ENCODE measurements around the gene RESP18. TPM values are rescaled to one million over a fixed set of nuclear protein-coding genes. Genes with fewer than 3 reads are reported as not detected.

Gene RESP18
- total RNA-seq, 2 experiments from 2014 or later: not detected

GRCh38 chr2:219294356-219295351, 37.9 kb downstream of the RESP18 start:
- Histone ChIP-seq H3K27ac (ENCODE audit: low read depth, low read length, poor library complexity, severe bottlenecking) (no peak overlapping the region), H3K79me2 (ENCODE audit: insufficient read depth, low read depth, low read length) (no peaks in the 10 kb centered on the region), H3K36me3 (ENCODE audit: insufficient read depth, low read length) (no peaks in the 10 kb centered on the region), H3K9me3 (ENCODE audit: low read length) (no peaks in the 10 kb centered on the region), H3K4me3 (ENCODE audit: low read depth, low read length, poor library complexity, severe bottlenecking) (peak overlapping the region; percentile 64), H3K9me2 (ENCODE audit: insufficient read depth, low read length) (no peaks in the 10 kb centered on the region), H2AFZ (ENCODE audit: low read length) (peak overlapping the region; percentile 79), H3K4me1 (ENCODE audit: insufficient read depth, low read length, poor library complexity, severe bottlenecking) (peaks cover 21% of the 10 kb centered on the region), H3K4me2 (ENCODE audit: low read length) (peak overlapping the region; percentile 76), H4K20me1 (ENCODE audit: insufficient read depth, low read length) (no peaks in the 10 kb centered on the region)
- ChIA-PET POLR2A (interaction anchor here (0.6 to 3.2 kb wide), 15 partner anchors 10 to 401 kb away, joined by 3 to 13 read pairs (median 3); partner anchors contain the start of genes ANKZF1, ATG9A, CNPPD1 and DNAJB2), CTCF (ENCODE audit: unreplicated experiment) (interaction anchor here (0.5 to 1.8 kb wide), 17 partner anchors 14 to 417 kb away, joined by 3 to 13 read pairs (median 3); partner anchors contain the start of genes CNPPD1, DNAJB2 and ZFAND2B)
- BruUV-seq (replicated peaks): no TSS peak
- intact Hi-C loops (cut with micrococcal nuclease; ENCODE audit: unreplicated experiment): loop anchor here (1.0 to 2.0 kb wide), 4 partner anchors 15 to 236 kb away; partner anchors contain the start of genes CNPPD1 and DNAJB2
- TF ChIP-seq EZH2phosphoT487 (IDR thresholded peaks at IDR 0.05; ENCODE audit: borderline replicate concordance, low read depth, low read length): no peak
- TF ChIP-seq, protein P1, sequence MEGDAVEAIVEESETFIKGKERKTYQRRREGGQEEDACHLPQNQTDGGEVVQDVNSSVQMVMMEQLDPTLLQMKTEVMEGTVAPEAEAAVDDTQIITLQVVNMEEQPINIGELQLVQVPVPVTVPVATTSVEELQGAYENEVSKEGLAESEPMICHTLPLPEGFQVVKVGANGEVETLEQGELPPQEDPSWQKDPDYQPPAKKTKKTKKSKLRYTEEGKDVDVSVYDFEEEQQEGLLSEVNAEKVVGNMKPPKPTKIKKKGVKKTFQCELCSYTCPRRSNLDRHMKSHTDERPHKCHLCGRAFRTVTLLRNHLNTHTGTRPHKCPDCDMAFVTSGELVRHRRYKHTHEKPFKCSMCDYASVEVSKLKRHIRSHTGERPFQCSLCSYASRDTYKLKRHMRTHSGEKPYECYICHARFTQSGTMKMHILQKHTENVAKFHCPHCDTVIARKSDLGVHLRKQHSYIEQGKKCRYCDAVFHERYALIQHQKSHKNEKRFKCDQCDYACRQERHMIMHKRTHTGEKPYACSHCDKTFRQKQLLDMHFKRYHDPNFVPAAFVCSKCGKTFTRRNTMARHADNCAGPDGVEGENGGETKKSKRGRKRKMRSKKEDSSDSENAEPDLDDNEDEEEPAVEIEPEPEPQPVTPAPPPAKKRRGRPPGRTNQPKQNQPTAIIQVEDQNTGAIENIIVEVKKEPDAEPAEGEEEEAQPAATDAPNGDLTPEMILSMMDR (conservative IDR thresholded peaks at IDR 0.05; ENCODE audit: low read length): peak; percentile 97
- peak; percentile 92 for DNase-seq (ENCODE audit: low spot score)

DNA sequence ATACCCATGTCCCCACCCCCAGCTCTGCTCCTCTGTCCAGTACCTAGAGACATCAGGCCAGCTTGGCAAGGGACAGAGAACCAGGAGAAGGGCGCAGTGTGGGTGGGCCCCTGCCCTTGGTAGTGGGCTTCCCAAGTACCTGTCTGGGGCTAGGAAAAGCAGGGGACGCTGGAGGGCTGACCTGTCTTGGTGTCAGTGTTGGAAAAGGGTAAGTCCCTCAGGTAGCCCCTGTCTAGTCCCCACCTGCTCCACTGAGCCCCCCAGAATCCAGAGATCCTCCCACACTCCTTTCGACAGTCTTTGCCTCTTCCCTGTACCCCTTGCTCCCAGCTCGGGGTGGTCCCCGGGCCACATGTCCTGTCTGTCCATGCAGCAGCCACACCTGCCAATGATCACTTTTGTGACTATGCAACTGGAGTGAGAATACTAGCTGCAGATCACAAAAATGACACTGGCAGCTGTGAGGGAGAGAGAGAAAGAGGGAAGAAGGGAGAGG, 38.8 kb downstream of the RESP18 start:
- BruUV-seq (replicated peaks): no TSS peak
- no peak overlapping the region; the same call in 1 of the 2 replicates for H3K4me2 ChIP-seq (ENCODE audit: low read length)
- H3K9me3 ChIP-seq (ENCODE audit: low read length): no peaks in the 10 kb centered on the region
- no peak overlapping the region for H3K27ac ChIP-seq (ENCODE audit: low read depth, low read length, poor library complexity, severe bottlenecking)
- no peak for TF ChIP-seq EZH2phosphoT487 (IDR thresholded peaks at IDR 0.05; ENCODE audit: borderline replicate concordance, low read depth, low read length)
- TF ChIP-seq, protein P1 (conservative IDR thresholded peaks at IDR 0.05; ENCODE audit: low read length): no peak
- DNase-seq (ENCODE audit: low spot score): no peak
- no peak overlapping the region for H3K4me3 ChIP-seq (ENCODE audit: low read depth, low read length, poor library complexity, severe bottlenecking)
- H3K79me2 ChIP-seq (ENCODE audit: insufficient read depth, low read depth, low read length): no peaks in the 10 kb centered on the region
- no peaks in the 10 kb centered on the region for H4K20me1 ChIP-seq (ENCODE audit: insufficient read depth, low read length)
- H3K9me2 ChIP-seq (ENCODE audit: insufficient read depth, low read length): no peaks in the 10 kb centered on the region
- no peak overlapping the region; the same call in 1 of the 2 replicates for H2AFZ ChIP-seq (ENCODE audit: low read length)
- H3K36me3 ChIP-seq (ENCODE audit: insufficient read depth, low read length): no peaks in the 10 kb centered on the region
- intact Hi-C loops (cut with micrococcal nuclease; ENCODE audit: unreplicated experiment): loop anchor here (2.0 kb wide), 2 partner anchors 117 to 235 kb away; partner anchors contain the start of gene CNPPD1
- POLR2A ChIA-PET: interaction anchor here (1.0 to 3.2 kb wide), 4 partner anchors 13 to 400 kb away, joined by 3 to 13 read pairs (median 10); no protein-coding TSS in a partner anchor
- peaks cover 21% of the 10 kb centered on the region for H3K4me1 ChIP-seq (ENCODE audit: insufficient read depth, low read length, poor library complexity, severe bottlenecking)
- CTCF ChIA-PET (ENCODE audit: unreplicated experiment): no interaction called here
